Measurements from ENCODE around the gene MPP3.

GRCh38 chr17:43817826-43818225 lies 15.1 kb downstream of the MPP3 start:
- TF ChIP-seq, protein P1, sequence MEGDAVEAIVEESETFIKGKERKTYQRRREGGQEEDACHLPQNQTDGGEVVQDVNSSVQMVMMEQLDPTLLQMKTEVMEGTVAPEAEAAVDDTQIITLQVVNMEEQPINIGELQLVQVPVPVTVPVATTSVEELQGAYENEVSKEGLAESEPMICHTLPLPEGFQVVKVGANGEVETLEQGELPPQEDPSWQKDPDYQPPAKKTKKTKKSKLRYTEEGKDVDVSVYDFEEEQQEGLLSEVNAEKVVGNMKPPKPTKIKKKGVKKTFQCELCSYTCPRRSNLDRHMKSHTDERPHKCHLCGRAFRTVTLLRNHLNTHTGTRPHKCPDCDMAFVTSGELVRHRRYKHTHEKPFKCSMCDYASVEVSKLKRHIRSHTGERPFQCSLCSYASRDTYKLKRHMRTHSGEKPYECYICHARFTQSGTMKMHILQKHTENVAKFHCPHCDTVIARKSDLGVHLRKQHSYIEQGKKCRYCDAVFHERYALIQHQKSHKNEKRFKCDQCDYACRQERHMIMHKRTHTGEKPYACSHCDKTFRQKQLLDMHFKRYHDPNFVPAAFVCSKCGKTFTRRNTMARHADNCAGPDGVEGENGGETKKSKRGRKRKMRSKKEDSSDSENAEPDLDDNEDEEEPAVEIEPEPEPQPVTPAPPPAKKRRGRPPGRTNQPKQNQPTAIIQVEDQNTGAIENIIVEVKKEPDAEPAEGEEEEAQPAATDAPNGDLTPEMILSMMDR (IDR thresholded peaks at IDR 0.05) = no peak
- TF ChIP-seq EZH2 (IDR thresholded peaks at IDR 0.05; ENCODE audit: borderline replicate concordance, insufficient read depth, low read depth, low read length, poor library complexity, severe bottlenecking) = no peak
